ENCODE results near the gene SASH1. TPM values are rescaled to one million over a fixed set of nuclear protein-coding genes. Genes with fewer than 3 reads are reported as not detected.

The SASH1 gene
- 32.8 and 33.8 TPM in 2 replicates for total RNA-seq (2014; rRNA removed; shearing (Covaris generic))

- peak within 1 kb of the TSS; percentile 85 for H3K27ac ChIP-seq
- peak; percentile 74 to 88 for DNase-seq
- no peaks in the 10 kb centered on the region for H3K9me3 ChIP-seq (replicated peaks)
- H3K4me1 ChIP-seq = peaks cover 6% of the 10 kb centered on the region; the same call in 1 of the 2 replicates
- H3K27me3 ChIP-seq = no peaks in the 10 kb centered on the region
- H3K4me3 ChIP-seq = peak within 1 kb of the TSS; percentile 71
- no peaks in the 10 kb centered on the region for H3K36me3 ChIP-seq
Observed at GRCh38 chr6:148342350-148343046, at the start of gene SASH1. TSS of gene SASH1 (plus strand) at chr6:148342838. CDS start at chr6:148343068, 230 bp downstream.

DNA sequence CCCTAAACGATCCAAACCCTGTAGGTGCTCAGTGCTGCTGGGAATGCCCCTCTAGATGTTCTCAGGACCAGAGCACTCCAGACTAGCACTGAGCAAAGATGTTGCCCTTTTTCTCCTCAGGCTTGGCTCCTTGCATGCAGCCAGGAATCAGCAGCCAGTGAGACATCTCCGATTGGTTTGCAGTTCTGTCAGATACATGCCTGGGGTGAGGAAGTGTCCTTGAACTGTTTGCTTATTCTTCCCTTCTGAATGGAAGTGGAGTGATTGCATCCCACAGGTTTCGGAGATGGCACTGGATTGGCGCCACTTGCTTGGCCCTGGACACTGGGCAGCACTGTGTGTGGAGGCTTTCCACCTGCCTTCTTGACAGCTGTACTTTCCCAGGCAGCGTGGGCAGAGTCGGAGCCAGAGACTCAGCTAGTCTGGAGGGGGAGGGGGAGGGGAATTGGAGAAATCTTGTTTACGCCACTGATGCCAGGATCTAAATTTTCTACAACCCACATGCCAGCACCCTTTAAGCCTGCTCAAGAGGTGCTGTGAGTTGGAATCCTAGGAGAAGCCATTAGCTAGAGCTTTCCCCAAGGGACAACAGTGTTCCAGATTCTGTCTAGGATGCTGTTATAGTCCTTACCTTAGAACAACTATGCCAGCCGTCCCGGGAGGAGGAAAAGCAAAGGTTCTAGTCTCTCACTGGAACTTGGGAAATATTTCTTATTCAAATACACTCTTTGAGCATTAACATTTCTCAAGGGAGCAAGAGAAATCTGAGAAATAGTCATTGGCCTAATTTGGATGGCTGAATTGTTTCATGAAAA lies 49.2 kb upstream of the SASH1 start:
- no peak overlapping the region for H3K4me3 ChIP-seq
- H3K27ac ChIP-seq = no peak overlapping the region
- no peaks in the 10 kb centered on the region; the same call in 1 of the 2 replicates for H3K4me1 ChIP-seq
- H3K9me3 ChIP-seq (replicated peaks) = no peaks in the 10 kb centered on the region
- H3K36me3 ChIP-seq = no peaks in the 10 kb centered on the region
- H3K27me3 ChIP-seq = no peaks in the 10 kb centered on the region
- no peak for DNase-seq

GRCh38 chr6:148294059-148294458 lies 48.6 kb upstream of the SASH1 start:
- H3K36me3 ChIP-seq = no peaks in the 10 kb centered on the region
- no peak for DNase-seq
- H3K9me3 ChIP-seq (replicated peaks) = no peaks in the 10 kb centered on the region
- H3K4me1 ChIP-seq = no peaks in the 10 kb centered on the region; the same call in 1 of the 2 replicates
- H3K4me3 ChIP-seq = no peak overlapping the region
- H3K27ac ChIP-seq = no peak overlapping the region
- no peaks in the 10 kb centered on the region for H3K27me3 ChIP-seq

- DNase-seq = no peak
- Histone ChIP-seq H3K27me3 (no peaks in the 10 kb centered on the region), H3K27ac (no peak overlapping the region), H3K9me3 (replicated peaks) (no peaks in the 10 kb centered on the region), H3K4me3 (no peak overlapping the region), H3K4me1 (no peaks in the 10 kb centered on the region; the same call in 1 of the 2 replicates), H3K36me3 (no peaks in the 10 kb centered on the region)
Observed at GRCh38 chr6:148295261-148295887, 47.3 kb upstream of the SASH1 start.

GRCh38 chr6:148296771-148297170 lies 45.9 kb upstream of the SASH1 start:
- Histone ChIP-seq H3K9me3 (replicated peaks) (no peaks in the 10 kb centered on the region), H3K27ac (no peak overlapping the region), H3K27me3 (no peaks in the 10 kb centered on the region), H3K4me3 (no peak overlapping the region), H3K4me1 (no peaks in the 10 kb centered on the region; the same call in 1 of the 2 replicates), H3K36me3 (no peaks in the 10 kb centered on the region)
- DNase-seq = no peak

GRCh38 chr6:148298683-148299082 lies 44.0 kb upstream of the SASH1 start:
- Histone ChIP-seq H3K27ac (no peak overlapping the region), H3K4me3 (no peak overlapping the region), H3K27me3 (no peaks in the 10 kb centered on the region), H3K9me3 (replicated peaks) (no peaks in the 10 kb centered on the region), H3K36me3 (no peaks in the 10 kb centered on the region), H3K4me1 (no peaks in the 10 kb centered on the region; the same call in 1 of the 2 replicates)
- no peak for DNase-seq

DNA sequence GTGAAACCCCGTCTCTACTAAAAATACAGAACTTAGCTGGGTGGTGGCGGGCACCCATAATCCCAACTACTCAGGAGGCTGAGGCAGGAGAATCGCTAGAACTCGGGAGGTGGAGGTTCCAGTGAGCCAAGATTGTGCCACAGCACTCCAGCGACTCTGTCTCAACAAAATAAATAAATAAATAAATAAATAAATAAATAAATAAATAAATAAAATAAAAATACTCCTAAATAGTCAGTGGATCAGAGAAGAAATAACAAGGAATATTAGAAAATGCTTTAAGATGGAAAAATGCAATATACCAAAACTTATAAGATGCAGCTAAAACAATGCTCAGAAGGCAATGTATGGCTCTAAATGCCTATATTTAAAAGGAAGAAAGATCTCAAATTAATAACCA lies 39.0 kb upstream of the SASH1 start:
- Histone ChIP-seq H3K9me3 (replicated peaks) (no peaks in the 10 kb centered on the region), H3K4me3 (no peak overlapping the region), H3K4me1 (peaks cover 3% of the 10 kb centered on the region), H3K27me3 (no peaks in the 10 kb centered on the region), H3K36me3 (no peaks in the 10 kb centered on the region), H3K27ac (no peak overlapping the region)
- DNase-seq = no peak

GRCh38 chr6:148304976-148305375 lies 37.7 kb upstream of the SASH1 start:
- Histone ChIP-seq H3K4me1 (peaks cover 12% of the 10 kb centered on the region), H3K9me3 (replicated peaks) (no peaks in the 10 kb centered on the region), H3K36me3 (no peaks in the 10 kb centered on the region), H3K4me3 (no peak overlapping the region), H3K27ac (no peak overlapping the region), H3K27me3 (no peaks in the 10 kb centered on the region)
- DNase-seq = no peak

DNA sequence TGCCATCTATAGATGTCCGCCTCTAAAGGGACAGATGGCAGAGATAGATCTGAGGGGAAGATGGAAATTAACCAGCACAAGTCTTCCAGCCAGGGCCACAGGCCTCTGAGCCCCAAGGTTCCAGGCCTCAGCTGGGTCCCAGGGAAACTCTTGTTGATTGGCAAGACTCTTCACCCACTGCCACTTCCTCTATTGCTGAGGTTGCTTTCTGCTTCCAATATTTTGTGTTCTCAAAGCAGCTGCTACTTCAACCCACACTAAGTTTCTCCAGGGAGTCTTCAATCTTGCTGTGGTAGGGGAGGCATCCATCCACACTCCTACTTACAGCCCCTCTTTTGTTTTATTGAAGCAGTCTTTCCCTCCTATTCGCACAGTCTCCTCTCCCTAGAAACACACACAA lies 36.4 kb upstream of the SASH1 start:
- H3K4me3 ChIP-seq = no peak overlapping the region
- no peak for DNase-seq
- H3K27ac ChIP-seq = no peak overlapping the region
- H3K4me1 ChIP-seq = peaks cover 12% of the 10 kb centered on the region
- H3K36me3 ChIP-seq = no peaks in the 10 kb centered on the region
- no peaks in the 10 kb centered on the region for H3K27me3 ChIP-seq
- no peaks in the 10 kb centered on the region for H3K9me3 ChIP-seq (replicated peaks)

DNA sequence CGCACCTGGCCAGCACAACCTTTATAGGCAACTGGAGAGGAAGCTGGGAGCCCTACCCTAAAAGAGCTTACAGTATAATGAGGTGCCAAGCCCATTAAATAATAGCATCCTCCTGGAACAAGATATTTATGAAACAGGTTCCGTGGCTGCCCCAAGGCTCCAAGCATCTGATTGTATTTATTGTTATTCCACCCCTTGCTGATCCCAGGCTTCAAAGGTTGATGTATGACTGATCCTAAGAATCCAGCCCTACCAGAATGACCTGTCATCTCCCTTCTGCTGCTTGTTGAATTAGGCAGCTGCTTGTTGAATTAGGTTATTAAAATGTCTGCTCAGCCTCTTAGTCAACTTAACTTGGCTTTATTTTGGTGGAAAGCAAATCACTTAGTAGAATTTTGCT lies 35.2 kb upstream of the SASH1 start:
- H3K4me1 ChIP-seq = peaks cover 18% of the 10 kb centered on the region
- H3K36me3 ChIP-seq = no peaks in the 10 kb centered on the region
- no peak overlapping the region for H3K27ac ChIP-seq
- no peaks in the 10 kb centered on the region for H3K27me3 ChIP-seq
- DNase-seq = no peak
- H3K9me3 ChIP-seq (replicated peaks) = no peaks in the 10 kb centered on the region
- no peak overlapping the region for H3K4me3 ChIP-seq

- Histone ChIP-seq H3K9me3 (replicated peaks) (no peaks in the 10 kb centered on the region), H3K4me3 (no peak overlapping the region), H3K4me1 (peaks cover 34% of the 10 kb centered on the region), H3K27me3 (no peaks in the 10 kb centered on the region), H3K36me3 (no peaks in the 10 kb centered on the region), H3K27ac (no peak overlapping the region)
- peak; percentile 16 to 52 for DNase-seq
Observed at GRCh38 chr6:148309301-148309700, 33.3 kb upstream of the SASH1 start.

GRCh38 chr6:148311966-148312669 lies 30.5 kb upstream of the SASH1 start:
- Histone ChIP-seq H3K4me3 (no peak overlapping the region), H3K36me3 (no peaks in the 10 kb centered on the region), H3K4me1 (peaks cover 33% of the 10 kb centered on the region), H3K9me3 (replicated peaks) (no peaks in the 10 kb centered on the region), H3K27me3 (no peaks in the 10 kb centered on the region), H3K27ac (no peak overlapping the region; the same call in 1 of the 2 replicates)
- DNase-seq = no peak

GRCh38 chr6:148313488-148313887 lies 29.1 kb upstream of the SASH1 start:
- H3K9me3 ChIP-seq (replicated peaks) = no peaks in the 10 kb centered on the region
- DNase-seq = peak; percentile 80 to 89

GRCh38 chr6:148316308-148316707 lies 26.3 kb upstream of the SASH1 start:
- H3K27me3 ChIP-seq = no peaks in the 10 kb centered on the region
- H3K36me3 ChIP-seq = no peaks in the 10 kb centered on the region
- H3K9me3 ChIP-seq (replicated peaks) = 0 out of 2 replicates have a peak, but pooled peaks cover 2% of the 10 kb centered on the region
- no peak overlapping the region for H3K4me3 ChIP-seq
- H3K27ac ChIP-seq = no peak overlapping the region
- no peak for DNase-seq
- H3K4me1 ChIP-seq = peaks cover 25% of the 10 kb centered on the region

More at GRCh38 chr6:148313488-148313887, 29.1 kb upstream of the SASH1 start:
- H3K4me3 ChIP-seq = peak overlapping the region; percentile 31
- H3K36me3 ChIP-seq = no peaks in the 10 kb centered on the region
- peaks cover 33% of the 10 kb centered on the region for H3K4me1 ChIP-seq
- peak overlapping the region; percentile 76 for H3K27ac ChIP-seq
- no peaks in the 10 kb centered on the region for H3K27me3 ChIP-seq
